ENCODE data around the gene RIN2. TPM values are rescaled to one million over a fixed set of nuclear protein-coding genes. Genes with fewer than 3 reads are reported as not detected.

The RIN2 gene
- total and polyA plus RNA-seq, 3 experiments from 2014 or later: 0.37 to 0.49 TPM; not detected in 1

DNA sequence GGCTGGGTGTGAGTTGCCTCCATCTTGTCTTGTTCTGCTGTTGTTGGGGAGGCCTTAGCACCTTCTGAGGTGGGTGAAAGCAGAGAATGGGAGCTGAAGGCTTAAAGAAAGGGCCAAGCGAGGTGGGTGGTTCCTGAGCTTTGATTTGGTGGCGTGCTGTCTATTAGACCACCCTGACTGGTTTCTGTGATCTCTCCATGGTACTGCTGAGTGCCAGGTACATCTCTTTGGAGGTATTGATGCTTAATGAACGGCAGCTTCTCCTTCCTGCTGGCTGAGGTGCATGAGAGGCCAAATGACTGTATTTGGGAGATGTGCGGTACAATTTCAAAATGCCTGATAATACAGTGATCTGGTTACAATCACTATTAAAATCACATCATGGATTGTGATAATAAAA is 15.4 kb downstream of the RIN2 start:
- no peak overlapping the region for H3K4me3 ChIP-seq (ENCODE audit: low read length)
- DNase-seq: no peak
- H3K27ac ChIP-seq (ENCODE audit: low read depth, low read length): no peak overlapping the region
- Mint-ChIP-seq H3K4me3 (no peak overlapping the region), H3K27ac (no peak overlapping the region), H3K27me3 (peaks cover 4 to 8% of the 10 kb centered on the region in 2 donors), H3K4me1 (no peaks in the 10 kb centered on the region), H3K36me3 (no peaks in the 10 kb centered on the region), H3K9me3 (no peaks in the 10 kb centered on the region)
- H3K36me3 ChIP-seq (ENCODE audit: insufficient read depth, low read length): no peaks in the 10 kb centered on the region
- ChIA-PET POLR2A (no interaction called here), CTCF (no interaction called here)
- H3K9me3 ChIP-seq (ENCODE audit: low read length): no peaks in the 10 kb centered on the region
- H3K27me3 ChIP-seq (ENCODE audit: insufficient read depth, low read length, poor library complexity, severe bottlenecking): no peaks in the 10 kb centered on the region
- H3K4me1 ChIP-seq (ENCODE audit: insufficient read depth, low read length): no peaks in the 10 kb centered on the region

DNA sequence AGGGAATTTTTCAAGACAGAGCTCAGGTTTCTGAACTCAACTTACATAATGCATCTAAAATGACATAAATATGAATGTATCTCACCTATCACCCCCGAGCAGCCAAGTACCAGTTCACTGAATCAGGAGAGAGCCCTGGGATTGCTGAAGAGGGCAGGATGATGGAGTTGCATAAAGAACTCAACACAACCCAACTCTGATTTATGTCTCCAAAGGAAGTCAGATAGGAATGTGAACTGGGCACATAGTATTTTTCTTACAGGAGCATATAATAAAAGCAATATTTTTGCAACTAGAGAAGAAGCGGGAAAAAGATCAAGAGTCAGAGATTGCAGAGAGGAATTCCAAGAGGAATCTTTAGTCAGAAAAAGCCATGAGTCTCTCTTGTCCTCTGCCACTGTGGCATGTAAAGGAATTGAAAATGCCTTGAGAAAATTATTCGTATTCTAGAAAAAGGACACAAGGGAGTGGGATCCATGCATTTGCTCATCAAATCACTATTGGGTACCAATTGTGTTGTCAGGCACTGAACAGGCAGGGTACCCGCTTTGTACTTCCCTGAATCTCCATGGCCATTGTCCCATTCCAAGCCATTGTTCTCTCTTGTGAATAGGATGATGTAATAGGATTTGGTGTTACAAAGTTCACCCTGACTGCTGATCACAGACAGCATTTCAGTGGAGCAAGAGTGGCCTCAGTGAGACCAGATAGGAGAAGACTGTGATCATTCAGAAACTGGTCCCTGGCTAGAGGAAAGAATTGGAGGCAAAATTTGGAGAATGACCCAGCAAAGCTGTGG is 16.3 kb downstream of the RIN2 start:
- Mint-ChIP-seq H3K4me1 (no peaks in the 10 kb centered on the region), H3K4me3 (no peak overlapping the region), H3K36me3 (no peaks in the 10 kb centered on the region), H3K27ac (no peak overlapping the region), H3K27me3 (peaks cover 4 to 10% of the 10 kb centered on the region in 2 donors), H3K9me3 (no peaks in the 10 kb centered on the region)
- CTCF ChIA-PET: no interaction called here
- Histone ChIP-seq H3K36me3 (ENCODE audit: insufficient read depth, low read length) (no peaks in the 10 kb centered on the region), H3K9me3 (ENCODE audit: low read length) (no peaks in the 10 kb centered on the region), H3K27me3 (ENCODE audit: insufficient read depth, low read length, poor library complexity, severe bottlenecking) (no peaks in the 10 kb centered on the region), H3K27ac (ENCODE audit: low read depth, low read length) (no peak overlapping the region), H3K4me3 (ENCODE audit: low read length) (no peak overlapping the region), H3K4me1 (ENCODE audit: insufficient read depth, low read length) (no peaks in the 10 kb centered on the region)
- POLR2A ChIA-PET: no interaction called here
- no peak for DNase-seq

DNA sequence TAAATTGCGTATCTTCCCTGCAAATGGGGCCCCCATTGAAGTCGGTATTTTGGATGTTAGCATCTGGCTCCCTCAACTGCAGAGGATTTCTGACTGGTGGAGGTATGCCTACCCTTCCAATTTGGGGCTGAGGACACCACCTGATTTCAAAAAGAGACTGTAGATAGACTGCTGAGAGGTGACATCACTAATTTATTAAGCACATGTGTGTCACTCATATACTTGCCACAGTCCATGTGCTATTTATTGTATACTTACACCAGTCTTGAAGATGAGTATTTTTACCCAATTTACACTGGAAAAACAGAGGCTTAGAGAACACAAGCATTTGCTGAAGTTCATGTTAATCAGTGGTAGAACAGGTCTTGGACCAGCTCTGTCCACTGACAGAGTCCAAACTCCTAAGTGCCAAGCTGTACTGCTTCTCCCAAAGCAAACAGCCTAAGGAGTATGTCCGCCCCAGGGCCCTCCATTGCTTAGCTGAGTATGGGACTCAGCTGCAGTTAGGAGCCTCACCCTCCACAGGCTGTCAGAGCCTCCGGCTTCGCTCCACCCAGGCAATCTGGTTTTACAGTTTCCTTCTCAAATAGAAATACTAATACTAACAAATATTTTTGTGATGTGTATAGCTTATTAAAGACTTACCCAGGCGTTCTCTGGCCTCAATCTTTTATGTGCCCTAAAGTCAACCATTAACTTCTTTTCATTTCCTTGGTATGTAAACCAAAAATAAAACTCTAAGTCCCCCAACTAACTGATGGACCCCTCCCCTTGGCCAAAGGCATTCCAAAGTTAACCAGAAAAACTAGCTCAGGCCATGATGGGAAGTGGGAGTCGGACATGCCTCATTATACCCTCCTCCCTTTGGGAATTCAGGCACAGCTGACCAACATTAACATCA is 17.5 kb downstream of the RIN2 start:
- Histone ChIP-seq H3K9me3 (ENCODE audit: low read length) (no peaks in the 10 kb centered on the region), H3K27me3 (ENCODE audit: insufficient read depth, low read length, poor library complexity, severe bottlenecking) (no peaks in the 10 kb centered on the region), H3K36me3 (ENCODE audit: insufficient read depth, low read length) (no peaks in the 10 kb centered on the region), H3K4me1 (ENCODE audit: insufficient read depth, low read length) (no peaks in the 10 kb centered on the region), H3K27ac (ENCODE audit: low read depth, low read length) (no peak overlapping the region), H3K4me3 (ENCODE audit: low read length) (no peak overlapping the region)
- no peak overlapping the region for H3K27ac Mint-ChIP-seq
- ChIA-PET POLR2A (no interaction called here), CTCF (no interaction called here)
- DNase-seq: no peak
- H3K36me3 Mint-ChIP-seq: no peaks in the 10 kb centered on the region
- peaks cover 4 to 10% of the 10 kb centered on the region in 2 donors for H3K27me3 Mint-ChIP-seq
- H3K4me1 Mint-ChIP-seq: no peaks in the 10 kb centered on the region
- no peak overlapping the region for H3K4me3 Mint-ChIP-seq
- no peaks in the 10 kb centered on the region for H3K9me3 Mint-ChIP-seq

- Histone ChIP-seq H3K27me3 (ENCODE audit: insufficient read depth, low read length, poor library complexity, severe bottlenecking) (no peaks in the 10 kb centered on the region), H3K4me3 (ENCODE audit: low read length) (no peak overlapping the region), H3K4me1 (ENCODE audit: insufficient read depth, low read length) (no peaks in the 10 kb centered on the region), H3K27ac (ENCODE audit: low read depth, low read length) (no peak overlapping the region), H3K36me3 (ENCODE audit: insufficient read depth, low read length) (no peaks in the 10 kb centered on the region), H3K9me3 (ENCODE audit: low read length) (no peaks in the 10 kb centered on the region)
- Mint-ChIP-seq H3K27me3 (peaks cover 4% of the 10 kb centered on the region in 2 donors), H3K9me3 (no peaks in the 10 kb centered on the region), H3K4me1 (no peaks in the 10 kb centered on the region), H3K27ac (no peak overlapping the region), H3K4me3 (no peak overlapping the region), H3K36me3 (no peaks in the 10 kb centered on the region)
- ChIA-PET POLR2A (no interaction called here), CTCF (no interaction called here)
- no peak for DNase-seq
Measured at GRCh38 chr20:19777315-19777714, 19.3 kb downstream of the RIN2 start.

DNA sequence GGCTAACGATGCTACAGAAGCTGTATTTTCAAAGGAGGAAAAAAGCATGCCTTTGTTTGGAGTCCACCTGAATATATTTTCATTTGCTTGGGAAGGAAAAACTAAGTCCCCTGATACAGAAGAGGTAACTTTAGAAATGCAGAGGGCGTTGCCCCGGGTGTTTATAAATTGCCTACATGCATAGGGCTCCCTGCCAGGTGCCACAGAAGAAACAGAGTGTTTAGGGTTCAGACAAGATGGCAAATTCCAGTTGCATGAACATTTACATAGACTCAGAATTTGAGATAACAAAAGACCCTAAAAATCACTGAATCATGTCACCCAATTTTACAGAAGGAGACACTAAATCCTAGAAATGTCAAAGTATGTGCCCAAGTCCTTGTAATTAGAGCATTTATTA is 19.9 kb downstream of the RIN2 start:
- Histone ChIP-seq H3K36me3 (ENCODE audit: insufficient read depth, low read length) (no peaks in the 10 kb centered on the region), H3K9me3 (ENCODE audit: low read length) (no peaks in the 10 kb centered on the region), H3K4me3 (ENCODE audit: low read length) (no peak overlapping the region), H3K27ac (ENCODE audit: low read depth, low read length) (no peak overlapping the region), H3K4me1 (ENCODE audit: insufficient read depth, low read length) (no peaks in the 10 kb centered on the region), H3K27me3 (ENCODE audit: insufficient read depth, low read length, poor library complexity, severe bottlenecking) (no peaks in the 10 kb centered on the region)
- ChIA-PET POLR2A (no interaction called here), CTCF (no interaction called here)
- Mint-ChIP-seq H3K27ac (no peak overlapping the region), H3K4me1 (no peaks in the 10 kb centered on the region), H3K4me3 (no peak overlapping the region), H3K9me3 (no peaks in the 10 kb centered on the region), H3K27me3 (peaks cover 2 to 8% of the 10 kb centered on the region in 2 donors), H3K36me3 (no peaks in the 10 kb centered on the region)
- DNase-seq: no peak

DNA sequence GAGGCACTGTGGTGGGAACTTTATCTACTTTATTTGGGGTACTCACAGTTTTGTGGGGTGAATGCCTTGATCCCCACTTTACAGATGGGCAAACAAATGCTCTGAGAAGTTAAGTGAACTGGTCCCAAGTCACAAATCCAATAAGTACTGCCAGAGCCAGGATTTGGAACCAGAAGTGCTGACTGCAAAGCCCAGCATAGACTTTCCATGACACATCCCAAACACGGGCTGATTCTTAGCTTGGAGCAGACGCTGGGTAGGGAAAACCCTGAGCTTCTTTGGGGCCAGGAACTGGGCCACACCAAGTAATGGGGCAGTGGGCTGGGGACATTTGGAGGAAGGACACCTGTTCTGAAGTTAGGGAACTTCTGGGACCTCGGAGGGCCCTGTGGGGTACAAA is 20.3 kb downstream of the RIN2 start:
- ChIA-PET CTCF (no interaction called here), POLR2A (no interaction called here)
- no peak overlapping the region for H3K27ac ChIP-seq (ENCODE audit: low read depth, low read length)
- Mint-ChIP-seq H3K4me1 (no peaks in the 10 kb centered on the region), H3K36me3 (no peaks in the 10 kb centered on the region), H3K9me3 (peaks cover 0 to 2% (median 0%) of the 10 kb centered on the region in 5 donors), H3K27me3 (peaks cover 2 to 8% of the 10 kb centered on the region in 2 donors), H3K4me3 (no peak overlapping the region), H3K27ac (no peak overlapping the region)
- no peaks in the 10 kb centered on the region for H3K9me3 ChIP-seq (ENCODE audit: low read length)
- no peaks in the 10 kb centered on the region for H3K27me3 ChIP-seq (ENCODE audit: insufficient read depth, low read length, poor library complexity, severe bottlenecking)
- DNase-seq: no peak
- H3K4me1 ChIP-seq (ENCODE audit: insufficient read depth, low read length): no peaks in the 10 kb centered on the region
- no peak overlapping the region for H3K4me3 ChIP-seq (ENCODE audit: low read length)
- H3K36me3 ChIP-seq (ENCODE audit: insufficient read depth, low read length): no peaks in the 10 kb centered on the region

DNA sequence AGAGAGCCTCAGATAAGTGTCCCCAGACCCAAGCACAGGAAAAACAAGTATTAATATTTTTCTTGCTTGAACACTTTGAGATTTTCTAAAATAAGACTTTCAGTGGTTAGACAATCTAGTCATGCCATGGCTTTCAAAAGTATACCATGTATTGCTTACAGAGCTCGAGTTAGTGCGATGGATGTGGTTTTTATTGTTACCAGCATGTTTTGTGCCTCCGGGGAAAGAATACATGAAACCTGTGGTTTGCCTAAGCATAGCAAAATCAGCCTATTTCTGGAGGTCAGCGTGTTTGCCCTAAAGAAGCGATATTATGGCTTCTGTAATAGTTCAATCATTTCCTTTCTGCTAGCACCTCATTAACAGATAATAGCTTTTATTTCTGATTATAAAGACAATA is 21.6 kb downstream of the RIN2 start:
- ChIA-PET POLR2A (no interaction called here), CTCF (interaction anchor here (1.5 to 1.7 kb wide), 2 partner anchors 9 to 91 kb away, joined by 3 to 4 read pairs; no protein-coding TSS in a partner anchor)
- H3K4me3 ChIP-seq (ENCODE audit: low read length): no peak overlapping the region
- no peak for DNase-seq
- no peaks in the 10 kb centered on the region for H3K4me1 ChIP-seq (ENCODE audit: insufficient read depth, low read length)
- H3K36me3 ChIP-seq (ENCODE audit: insufficient read depth, low read length): no peaks in the 10 kb centered on the region
- H3K27me3 ChIP-seq (ENCODE audit: insufficient read depth, low read length, poor library complexity, severe bottlenecking): no peaks in the 10 kb centered on the region
- Mint-ChIP-seq H3K27me3 (peaks cover 2 to 8% of the 10 kb centered on the region in 2 donors), H3K9me3 (peaks cover 0 to 2% (median 0%) of the 10 kb centered on the region in 5 donors), H3K36me3 (no peaks in the 10 kb centered on the region), H3K4me1 (no peaks in the 10 kb centered on the region), H3K27ac (no peak overlapping the region), H3K4me3 (no peak overlapping the region)
- no peak overlapping the region for H3K27ac ChIP-seq (ENCODE audit: low read depth, low read length)
- H3K9me3 ChIP-seq (ENCODE audit: low read length): no peaks in the 10 kb centered on the region

- Histone ChIP-seq H3K9me3 (ENCODE audit: low read length) (no peaks in the 10 kb centered on the region), H3K4me3 (ENCODE audit: low read length) (no peak overlapping the region), H3K4me1 (ENCODE audit: insufficient read depth, low read length) (no peaks in the 10 kb centered on the region), H3K27ac (ENCODE audit: low read depth, low read length) (no peak overlapping the region), H3K27me3 (ENCODE audit: insufficient read depth, low read length, poor library complexity, severe bottlenecking) (no peaks in the 10 kb centered on the region), H3K36me3 (ENCODE audit: insufficient read depth, low read length) (no peaks in the 10 kb centered on the region)
- ChIA-PET CTCF (interaction anchor here (1.5 to 1.7 kb wide), 2 partner anchors 9 to 91 kb away, joined by 3 to 4 read pairs; no protein-coding TSS in a partner anchor), POLR2A (no interaction called here)
- H3K36me3 Mint-ChIP-seq: no peaks in the 10 kb centered on the region
- no peak for DNase-seq
- H3K27me3 Mint-ChIP-seq: peaks cover 2 to 8% of the 10 kb centered on the region in 2 donors
- H3K4me1 Mint-ChIP-seq: peaks cover 0 to 1% (median 0%) of the 10 kb centered on the region in 3 donors
- no peak overlapping the region for H3K4me3 Mint-ChIP-seq
- peaks cover 0 to 2% (median 0%) of the 10 kb centered on the region in 5 donors for H3K9me3 Mint-ChIP-seq
- no peak overlapping the region for H3K27ac Mint-ChIP-seq
Measured at GRCh38 chr20:19780261-19780660, 22.2 kb downstream of the RIN2 start.

All from CD8-positive, alpha-beta memory T cell (primary cell).